ENCODE measurements around the gene TENT4A.

Gene TENT4A

DNA sequence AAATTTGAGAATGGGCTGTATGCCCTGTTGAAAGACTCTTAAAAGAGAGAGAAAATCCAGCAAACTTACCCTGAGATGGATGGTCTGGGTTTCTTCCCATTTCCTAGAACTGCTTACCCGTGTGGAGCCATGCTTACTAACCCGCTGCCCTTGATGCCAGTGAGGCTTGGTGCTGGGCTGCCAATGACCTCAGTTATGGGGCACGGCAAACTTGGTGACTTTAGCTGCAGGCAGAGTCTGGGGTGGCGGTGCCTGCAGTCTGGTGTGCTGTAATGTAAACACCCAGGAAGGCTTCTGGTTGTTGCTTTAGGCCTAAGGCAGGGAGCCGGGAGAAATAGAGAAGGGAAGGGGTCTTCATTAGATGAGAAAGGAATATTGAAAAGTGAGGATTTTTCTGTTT lies 7.3 kb upstream of the TENT4A start:
- no peak overlapping the region for H3K23ac ChIP-seq (ENCODE audit: low read length)
- no peaks in the 10 kb centered on the region for H3K79me2 ChIP-seq (ENCODE audit: control insufficient read depth, insufficient read depth, low read length)
- H3K27ac ChIP-seq (ENCODE audit: low read depth, low read length) = no peak overlapping the region
- no peaks in the 10 kb centered on the region for H3K27me3 ChIP-seq (ENCODE audit: insufficient read depth, low read length, poor library complexity)
- no peaks in the 10 kb centered on the region for H3K79me1 ChIP-seq (ENCODE audit: low read length)
- no peaks in the 10 kb centered on the region for H3K36me3 ChIP-seq (ENCODE audit: control insufficient read depth, insufficient read depth, low read length)
- WGBS (ENCODE audit: extremely low coverage, insufficient coverage, low lambda C conversion rate) = no CpG with 5 or more reads among the region's 5 CpGs
- H3K4ac ChIP-seq (ENCODE audit: low read depth, low read length) = no peak overlapping the region
- H3K9ac ChIP-seq (ENCODE audit: low read length) = no peak overlapping the region
- no peak overlapping the region for H3K18ac ChIP-seq (ENCODE audit: low read length)
- no peak for DNase-seq
- H2BK120ac ChIP-seq (ENCODE audit: low read depth, low read length) = no peak overlapping the region
- no peak overlapping the region for H2BK15ac ChIP-seq (replicated peaks; ENCODE audit: low read depth)
- H2AK5ac ChIP-seq (ENCODE audit: low read length) = no peak overlapping the region
- H3K56ac ChIP-seq (ENCODE audit: low read length) = no peak overlapping the region
- no peak overlapping the region for H4K8ac ChIP-seq (ENCODE audit: low read depth, low read length)
- no peak overlapping the region for H3K4me3 ChIP-seq (ENCODE audit: low read length)
- H4K5ac ChIP-seq (ENCODE audit: low read length) = no peak overlapping the region
- H2BK5ac ChIP-seq (ENCODE audit: low read length) = no peak overlapping the region
- H3K4me1 ChIP-seq (ENCODE audit: control insufficient read depth, low read depth, low read length) = no peaks in the 10 kb centered on the region
- no peak overlapping the region for H3K4me2 ChIP-seq (ENCODE audit: low read length)

GRCh38 chr5:6707852-6708251 lies 5.4 kb upstream of the TENT4A start:
- Histone ChIP-seq H3K4me3 (ENCODE audit: low read length) (no peak overlapping the region), H3K18ac (ENCODE audit: low read length) (no peak overlapping the region), H2AK5ac (ENCODE audit: low read length) (no peak overlapping the region), H3K9ac (ENCODE audit: low read length) (no peak overlapping the region), H3K4ac (ENCODE audit: low read depth, low read length) (no peak overlapping the region), H3K4me2 (ENCODE audit: low read length) (no peak overlapping the region), H3K79me2 (ENCODE audit: control insufficient read depth, insufficient read depth, low read length) (no peaks in the 10 kb centered on the region), H2BK120ac (ENCODE audit: low read depth, low read length) (no peak overlapping the region), H4K5ac (ENCODE audit: low read length) (no peak overlapping the region), H4K8ac (ENCODE audit: low read depth, low read length) (no peak overlapping the region), H3K36me3 (ENCODE audit: control insufficient read depth, insufficient read depth, low read length) (no peaks in the 10 kb centered on the region), H2BK5ac (ENCODE audit: low read length) (no peak overlapping the region), H3K79me1 (ENCODE audit: low read length) (no peaks in the 10 kb centered on the region), H2BK15ac (replicated peaks; ENCODE audit: low read depth) (no peak overlapping the region), H3K27me3 (ENCODE audit: insufficient read depth, low read length, poor library complexity) (no peaks in the 10 kb centered on the region), H3K23ac (ENCODE audit: low read length) (no peak overlapping the region), H3K4me1 (ENCODE audit: control insufficient read depth, low read depth, low read length) (peaks cover 3% of the 10 kb centered on the region), H3K56ac (ENCODE audit: low read length) (no peak overlapping the region), H3K27ac (ENCODE audit: low read depth, low read length) (no peak overlapping the region)
- no CpG with 5 or more reads among the region's 6 CpGs for WGBS (ENCODE audit: extremely low coverage, insufficient coverage, low lambda C conversion rate)
- no peak for DNase-seq

DNA sequence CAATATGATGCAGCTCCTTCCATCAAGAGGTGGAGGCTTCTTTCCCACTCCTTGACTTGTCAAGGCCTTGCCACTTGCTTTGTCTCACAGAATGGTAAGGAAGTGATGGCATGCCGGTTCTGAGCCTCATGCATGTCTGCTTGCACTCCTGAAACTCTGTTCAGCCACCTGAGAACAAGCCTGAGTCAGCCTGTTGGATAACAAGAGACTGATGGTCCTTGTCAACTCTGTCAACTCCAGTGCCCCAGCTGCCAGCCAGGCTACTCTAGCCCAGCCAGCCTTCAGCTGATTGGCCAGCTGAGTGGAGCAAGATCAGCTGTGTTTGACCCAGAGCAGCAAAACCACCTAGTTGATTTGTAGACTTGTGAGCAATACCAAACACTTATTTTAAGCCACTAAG lies 4.4 kb upstream of the TENT4A start:
- Histone ChIP-seq H3K27me3 (ENCODE audit: insufficient read depth, low read length, poor library complexity) (no peaks in the 10 kb centered on the region), H2BK15ac (replicated peaks; ENCODE audit: low read depth) (no peak overlapping the region), H3K18ac (ENCODE audit: low read length) (no peak overlapping the region), H3K4me2 (ENCODE audit: low read length) (no peak overlapping the region), H4K5ac (ENCODE audit: low read length) (no peak overlapping the region), H3K79me1 (ENCODE audit: low read length) (no peaks in the 10 kb centered on the region), H3K4me1 (ENCODE audit: control insufficient read depth, low read depth, low read length) (peaks cover 3% of the 10 kb centered on the region), H2BK5ac (ENCODE audit: low read length) (no peak overlapping the region), H3K56ac (ENCODE audit: low read length) (no peak overlapping the region), H3K9ac (ENCODE audit: low read length) (no peak overlapping the region), H3K36me3 (ENCODE audit: control insufficient read depth, insufficient read depth, low read length) (no peaks in the 10 kb centered on the region), H3K4ac (ENCODE audit: low read depth, low read length) (no peak overlapping the region), H3K4me3 (ENCODE audit: low read length) (no peak overlapping the region), H2AK5ac (ENCODE audit: low read length) (no peak overlapping the region), H3K79me2 (ENCODE audit: control insufficient read depth, insufficient read depth, low read length) (no peaks in the 10 kb centered on the region), H3K27ac (ENCODE audit: low read depth, low read length) (no peak overlapping the region), H2BK120ac (ENCODE audit: low read depth, low read length) (no peak overlapping the region), H4K8ac (ENCODE audit: low read depth, low read length) (no peak overlapping the region), H3K23ac (ENCODE audit: low read length) (no peak overlapping the region)
- DNase-seq = no peak
- WGBS (ENCODE audit: extremely low coverage, insufficient coverage, low lambda C conversion rate) = no CpG with 5 or more reads among the region's 1 CpG

GRCh38 chr5:6710070-6710469 lies 3.2 kb upstream of the TENT4A start:
- Histone ChIP-seq H2BK15ac (replicated peaks; ENCODE audit: low read depth) (no peak overlapping the region), H3K4me1 (ENCODE audit: control insufficient read depth, low read depth, low read length) (peaks cover 3% of the 10 kb centered on the region), H3K4ac (ENCODE audit: low read depth, low read length) (no peak overlapping the region), H3K36me3 (ENCODE audit: control insufficient read depth, insufficient read depth, low read length) (no peaks in the 10 kb centered on the region), H2AK5ac (ENCODE audit: low read length) (no peak overlapping the region), H2BK120ac (ENCODE audit: low read depth, low read length) (no peak overlapping the region), H2BK5ac (ENCODE audit: low read length) (no peak overlapping the region), H3K79me2 (ENCODE audit: control insufficient read depth, insufficient read depth, low read length) (peaks cover 9% of the 10 kb centered on the region), H3K4me3 (ENCODE audit: low read length) (no peak overlapping the region), H3K18ac (ENCODE audit: low read length) (no peak overlapping the region), H4K5ac (ENCODE audit: low read length) (no peak overlapping the region), H3K23ac (ENCODE audit: low read length) (no peak overlapping the region), H3K4me2 (ENCODE audit: low read length) (no peak overlapping the region), H3K79me1 (ENCODE audit: low read length) (no peaks in the 10 kb centered on the region), H3K27ac (ENCODE audit: low read depth, low read length) (no peak overlapping the region), H4K8ac (ENCODE audit: low read depth, low read length) (no peak overlapping the region), H3K27me3 (ENCODE audit: insufficient read depth, low read length, poor library complexity) (no peaks in the 10 kb centered on the region), H3K56ac (ENCODE audit: low read length) (no peak overlapping the region), H3K9ac (ENCODE audit: low read length) (no peak overlapping the region)
- no peak for DNase-seq
- no CpG with 5 or more reads among the region's 5 CpGs for WGBS (ENCODE audit: extremely low coverage, insufficient coverage, low lambda C conversion rate)

DNA sequence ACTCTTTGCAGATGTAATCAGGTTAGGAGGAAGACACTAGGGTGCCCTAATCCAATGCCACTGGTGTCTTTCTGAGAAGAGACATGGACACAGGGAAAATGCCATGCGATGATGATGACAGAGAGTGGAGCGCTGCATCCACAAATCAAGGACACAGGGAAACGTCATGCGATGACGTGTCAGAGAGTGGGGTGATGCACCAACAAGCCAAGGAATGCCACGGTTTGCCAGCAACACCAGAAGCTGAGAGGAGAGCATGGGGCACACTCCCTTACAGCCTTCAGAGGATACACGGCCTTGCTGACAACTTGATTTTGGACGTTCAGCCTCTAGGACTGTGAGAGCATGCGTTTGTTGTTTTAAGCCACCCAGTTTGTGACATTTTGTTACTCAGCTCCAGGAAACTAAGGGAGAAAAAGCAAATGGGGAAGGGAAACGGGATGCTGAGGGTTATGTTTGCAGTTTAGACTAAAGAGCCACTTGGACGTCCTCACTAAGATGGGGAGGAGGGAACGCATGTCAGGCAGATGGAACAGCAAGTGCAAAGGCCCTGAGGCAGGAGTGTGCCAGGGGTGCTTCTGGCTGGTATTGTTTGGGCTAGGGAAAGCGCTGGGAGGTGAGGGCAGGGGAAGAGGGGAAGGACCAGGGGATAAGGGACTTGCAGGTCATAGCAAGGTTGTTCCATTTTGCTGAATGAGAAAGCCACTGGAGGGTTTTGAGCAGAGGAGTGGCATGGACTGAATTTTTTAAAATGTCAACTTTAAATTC lies 2.5 kb upstream of the TENT4A start:
- WGBS (ENCODE audit: extremely low coverage, insufficient coverage, low lambda C conversion rate) = no CpG with 5 or more reads among the region's 13 CpGs
- Histone ChIP-seq H2BK120ac (ENCODE audit: low read depth, low read length) (no peak overlapping the region), H3K4ac (ENCODE audit: low read depth, low read length) (no peak overlapping the region), H3K79me2 (ENCODE audit: control insufficient read depth, insufficient read depth, low read length) (peaks cover 15% of the 10 kb centered on the region), H3K27ac (ENCODE audit: low read depth, low read length) (no peak overlapping the region), H3K36me3 (ENCODE audit: control insufficient read depth, insufficient read depth, low read length) (no peaks in the 10 kb centered on the region), H2BK5ac (ENCODE audit: low read length) (no peak overlapping the region), H3K23ac (ENCODE audit: low read length) (no peak overlapping the region), H3K9ac (ENCODE audit: low read length) (no peak overlapping the region), H3K4me1 (ENCODE audit: control insufficient read depth, low read depth, low read length) (peaks cover 8% of the 10 kb centered on the region), H2BK15ac (replicated peaks; ENCODE audit: low read depth) (no peak overlapping the region), H3K27me3 (ENCODE audit: insufficient read depth, low read length, poor library complexity) (no peaks in the 10 kb centered on the region), H4K5ac (ENCODE audit: low read length) (no peak overlapping the region), H3K4me3 (ENCODE audit: low read length) (no peak overlapping the region), H3K56ac (ENCODE audit: low read length) (no peak overlapping the region), H3K4me2 (ENCODE audit: low read length) (no peak overlapping the region), H3K79me1 (ENCODE audit: low read length) (peaks cover 5% of the 10 kb centered on the region), H3K18ac (ENCODE audit: low read length) (no peak overlapping the region), H2AK5ac (ENCODE audit: low read length) (no peak overlapping the region), H4K8ac (ENCODE audit: low read depth, low read length) (no peak overlapping the region)
- no peak for DNase-seq

Data from mesendoderm (in vitro differentiated cells).